Mesothelial cell of epicardium (in vitro differentiated cells): ENCODE data around the gene GPAM. TPM values are rescaled to one million over a fixed set of nuclear protein-coding genes. Genes with fewer than 3 reads are reported as not detected.

Experiments used
- DNase-seq, 2 experiments: peaks; one replicate each; pipeline ENCODE4 v3.0.0; 2021; ENCODE audit warnings: low spot score in 2 of 2; ENCODE audit not compliant: unreplicated experiment in 2 of 2
- H3K27ac Mint-ChIP-seq: 2 replicates; pipeline ENCODE4 v1.8.0; 2021; ENCODE audit warnings: mixed read lengths
- H3K27me3 Mint-ChIP-seq: 2 replicates; pipeline ENCODE4 v1.8.0; 2021; ENCODE audit warnings: low read depth, mixed read lengths
- H3K36me3 Mint-ChIP-seq: 2 replicates; pipeline ENCODE4 v1.8.0; 2021; ENCODE audit warnings: mixed read lengths
- H3K4me1 Mint-ChIP-seq: 2 replicates; pipeline ENCODE4 v1.8.0; 2021; ENCODE audit warnings: mixed read lengths
- H3K4me3 Mint-ChIP-seq: 2 replicates; pipeline ENCODE4 v1.8.0; 2021; ENCODE audit warnings: mild to moderate bottlenecking, moderate library complexity, mixed read lengths
- H3K9me3 Mint-ChIP-seq: 2 replicates; pipeline ENCODE4 v1.8.0; 2021; ENCODE audit warnings: mixed read lengths
- total RNA-seq: library from RNA; stranded (reverse); gene quantifications from 3 replicates; pipeline ENCODE4 v1.2.1, GENCODE V29; 2021
- TF ChIP-seq, protein P1 (sequence below): fragments of 200-600 bp; sonication (generic); IDR thresholded peaks from one replicate; pipeline ENCODE4 v1.5.0; 2021; ENCODE audit warnings: antibody characterized with exemption; ENCODE audit not compliant: unreplicated experiment

Gene GPAM
- total RNA-seq, 1 donor from 2014 or later: 14.4 TPM

DNA sequence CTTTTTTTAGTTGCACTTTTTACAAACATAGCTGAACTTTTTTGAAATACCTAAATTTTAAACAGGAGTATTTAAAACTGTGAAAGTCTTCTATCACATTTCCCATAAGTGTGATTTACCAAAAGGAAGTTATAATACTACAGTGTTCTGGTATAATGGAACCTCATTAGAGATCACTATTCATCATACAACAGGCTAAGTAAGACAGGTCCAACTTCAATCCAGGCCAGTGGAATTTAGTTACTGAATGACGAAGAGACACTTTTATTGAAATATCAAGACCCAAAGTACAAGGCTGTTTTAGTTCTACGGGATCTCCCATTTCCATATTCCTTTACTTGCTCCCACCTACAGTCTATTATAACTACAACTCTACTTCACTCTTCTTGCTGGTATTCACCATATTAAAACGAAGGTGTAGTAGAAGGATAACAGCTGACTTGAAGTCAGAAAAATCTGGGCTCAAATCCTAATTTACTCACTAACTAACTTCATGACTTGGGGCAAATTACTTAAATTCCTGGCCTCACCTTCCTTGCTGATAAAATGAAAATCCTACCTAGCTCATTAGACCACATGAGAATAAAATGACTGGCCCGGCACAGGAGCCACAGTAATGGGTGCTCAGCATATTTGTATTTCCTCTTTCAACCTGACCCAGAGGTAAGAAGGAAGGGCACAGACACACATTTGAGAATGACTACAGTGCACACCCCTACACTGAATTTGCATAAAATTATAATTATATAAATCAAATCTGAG lies 21.6 kb downstream of the GPAM start:
- Mint-ChIP-seq H3K27me3 (no peaks in the 10 kb centered on the region), H3K4me1 (peaks cover 5% of the 10 kb centered on the region), H3K27ac (no peak overlapping the region), H3K36me3 (peaks cover 34% of the 10 kb centered on the region), H3K4me3 (no peak overlapping the region), H3K9me3 (no peaks in the 10 kb centered on the region)
- no peak for DNase-seq
- TF ChIP-seq, protein P1, sequence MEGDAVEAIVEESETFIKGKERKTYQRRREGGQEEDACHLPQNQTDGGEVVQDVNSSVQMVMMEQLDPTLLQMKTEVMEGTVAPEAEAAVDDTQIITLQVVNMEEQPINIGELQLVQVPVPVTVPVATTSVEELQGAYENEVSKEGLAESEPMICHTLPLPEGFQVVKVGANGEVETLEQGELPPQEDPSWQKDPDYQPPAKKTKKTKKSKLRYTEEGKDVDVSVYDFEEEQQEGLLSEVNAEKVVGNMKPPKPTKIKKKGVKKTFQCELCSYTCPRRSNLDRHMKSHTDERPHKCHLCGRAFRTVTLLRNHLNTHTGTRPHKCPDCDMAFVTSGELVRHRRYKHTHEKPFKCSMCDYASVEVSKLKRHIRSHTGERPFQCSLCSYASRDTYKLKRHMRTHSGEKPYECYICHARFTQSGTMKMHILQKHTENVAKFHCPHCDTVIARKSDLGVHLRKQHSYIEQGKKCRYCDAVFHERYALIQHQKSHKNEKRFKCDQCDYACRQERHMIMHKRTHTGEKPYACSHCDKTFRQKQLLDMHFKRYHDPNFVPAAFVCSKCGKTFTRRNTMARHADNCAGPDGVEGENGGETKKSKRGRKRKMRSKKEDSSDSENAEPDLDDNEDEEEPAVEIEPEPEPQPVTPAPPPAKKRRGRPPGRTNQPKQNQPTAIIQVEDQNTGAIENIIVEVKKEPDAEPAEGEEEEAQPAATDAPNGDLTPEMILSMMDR: no peak

GRCh38 chr10:112160834-112161233 lies 22.7 kb downstream of the GPAM start:
- TF ChIP-seq, protein P1: no peak

DNA sequence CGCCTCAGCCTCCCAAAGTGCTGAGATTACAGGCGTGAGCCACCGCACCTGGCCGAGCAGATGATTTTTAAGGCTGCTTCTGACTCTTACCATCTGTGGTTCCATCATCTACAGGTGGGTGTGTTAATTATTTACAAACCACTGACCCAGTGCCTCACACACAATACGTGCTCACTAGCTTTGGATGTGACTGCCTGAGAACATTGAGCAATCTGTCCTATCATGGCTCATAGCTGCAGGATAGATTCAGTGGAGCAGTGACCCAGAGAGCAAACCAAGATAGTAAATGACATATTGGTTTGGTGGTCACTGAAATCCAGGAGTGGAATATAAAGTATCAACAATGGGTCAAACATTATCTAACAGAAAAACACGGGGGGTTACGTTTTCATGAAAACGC lies 24.1 kb downstream of the GPAM start:
- no peaks in the 10 kb centered on the region for H3K27me3 Mint-ChIP-seq
- H3K9me3 Mint-ChIP-seq: no peaks in the 10 kb centered on the region
- no peak overlapping the region for H3K4me3 Mint-ChIP-seq
- H3K36me3 Mint-ChIP-seq: peaks cover 43% of the 10 kb centered on the region
- no peak for DNase-seq
- peaks cover under 1% of the 10 kb centered on the region for H3K4me1 Mint-ChIP-seq
- no peak overlapping the region for H3K27ac Mint-ChIP-seq
- TF ChIP-seq, protein P1: no peak

More at GRCh38 chr10:112160834-112161233, 22.7 kb downstream of the GPAM start:
- Mint-ChIP-seq H3K36me3 (peaks cover 37% of the 10 kb centered on the region), H3K4me1 (peaks cover 5% of the 10 kb centered on the region), H3K4me3 (no peak overlapping the region), H3K9me3 (no peaks in the 10 kb centered on the region), H3K27me3 (no peaks in the 10 kb centered on the region), H3K27ac (no peak overlapping the region)
- DNase-seq: no peak

- TF ChIP-seq, protein P1: no peak
- Mint-ChIP-seq H3K27me3 (no peaks in the 10 kb centered on the region), H3K4me3 (no peak overlapping the region), H3K27ac (no peak overlapping the region), H3K9me3 (no peaks in the 10 kb centered on the region), H3K36me3 (peaks cover 22% of the 10 kb centered on the region), H3K4me1 (no peaks in the 10 kb centered on the region)
- DNase-seq: no peak
These were observed 32.0 kb downstream of the GPAM start for GRCh38 chr10:112151524-112152039.

- H3K4me1 Mint-ChIP-seq: no peaks in the 10 kb centered on the region
These were observed 35.2 kb downstream of the GPAM start for GRCh38 chr10:112148331-112148730.

More at GRCh38 chr10:112148331-112148730, 35.2 kb downstream of the GPAM start:
- DNase-seq: no peak
- Mint-ChIP-seq H3K9me3 (no peaks in the 10 kb centered on the region), H3K27me3 (peaks cover 3% of the 10 kb centered on the region), H3K27ac (no peak overlapping the region), H3K4me3 (no peak overlapping the region), H3K36me3 (peaks cover 7% of the 10 kb centered on the region)
- TF ChIP-seq, protein P1: no peak
